Measurements from ENCODE around the gene PRMT9. TPM values are rescaled to one million over a fixed set of nuclear protein-coding genes. Genes with fewer than 3 reads are reported as not detected.
A peak's percentile ranks its signal among the peaks of the same experiment; 100 is the strongest.

Gene PRMT9
- total RNA-seq, 1 experiment from 2014 or later: 6.1 TPM

DNA sequence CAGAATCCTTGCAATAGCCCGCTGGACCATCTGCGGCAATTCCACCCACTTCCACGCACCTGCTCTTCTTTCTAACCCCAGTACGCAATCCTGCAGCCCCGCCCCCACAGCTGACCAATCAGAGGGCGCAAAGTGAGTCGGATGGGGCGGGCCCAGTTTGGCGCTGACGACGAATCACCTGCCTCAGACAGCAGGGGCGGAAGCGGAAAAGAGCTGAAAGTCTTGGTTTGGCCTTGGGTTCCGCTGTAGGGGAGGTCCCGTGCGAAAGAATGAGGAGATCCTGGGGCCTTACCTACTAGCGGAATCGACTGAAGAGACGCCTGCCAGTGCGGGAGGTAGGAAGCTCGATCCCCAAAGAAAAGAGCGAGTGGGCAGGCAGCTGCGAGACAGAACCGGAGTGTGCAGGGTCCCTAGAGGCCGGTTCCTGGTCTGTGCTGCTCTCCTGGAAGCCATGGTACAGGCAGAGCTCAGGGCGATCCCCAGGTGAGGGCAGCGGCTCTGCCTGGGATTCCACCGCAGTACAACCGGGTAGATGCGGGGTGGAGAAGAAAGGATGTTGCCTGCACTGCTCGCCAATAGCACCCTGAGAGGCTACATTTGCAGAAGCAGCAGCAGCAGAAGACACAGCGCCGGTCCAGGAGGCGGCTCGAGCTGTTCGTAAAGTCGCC lies 66.7 kb downstream of the PRMT9 start, which contains the start of gene TMEM184C:
TSS of gene TMEM184C (plus strand) at position 225 of the 668 bp plus-strand sequence. CDS start 560 bp downstream, outside the sequence.
- POLR2A ChIA-PET: interaction anchor here (0.5 to 4.4 kb wide), 37 partner anchors 9 to 1998 kb away, joined by 3 to 51 read pairs (median 4); partner anchors contain the start of genes ARHGAP10, MMAA and PRMT9
- peaks cover 7% of the 10 kb centered on the region for H3K36me3 Mint-ChIP-seq (ENCODE audit: insufficient read depth, unreplicated experiment)
- BruUV-seq (replicated peaks): TSS peak; percentile 70

DNA sequence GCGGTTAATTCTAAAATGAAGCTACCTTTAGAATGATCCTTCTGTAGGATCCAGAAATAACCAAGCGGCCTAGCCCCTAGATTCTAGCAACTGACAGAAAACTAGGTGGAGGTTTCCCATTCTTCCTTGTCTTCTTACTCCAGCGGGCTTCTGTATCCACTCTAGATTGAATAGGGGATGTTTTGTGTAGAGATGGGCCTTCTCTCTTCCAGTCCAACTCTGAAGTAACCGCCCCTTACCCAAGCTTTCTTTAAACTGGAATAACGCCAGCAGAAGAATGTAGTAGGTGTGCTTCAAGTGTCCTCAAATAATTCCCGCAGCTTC lies 67.2 kb downstream of the PRMT9 start:
- POLR2A ChIA-PET: interaction anchor here (0.6 to 4.4 kb wide), 33 partner anchors 8 to 1565 kb away, joined by 3 to 51 read pairs (median 4); partner anchors contain the start of genes ARHGAP10 and PRMT9
- H3K27me3 Mint-ChIP-seq (ENCODE audit: insufficient read depth, unreplicated experiment): no peaks in the 10 kb centered on the region

More for the DNA sequence above, 66.7 kb downstream of the PRMT9 start, which contains the start of gene TMEM184C:
- CTCF ChIA-PET: interaction anchor here (0.5 to 2.7 kb wide), 12 partner anchors 13 to 1729 kb away, joined by 3 to 13 read pairs (median 4); no protein-coding TSS in a partner anchor
- TF ChIP-seq, protein P1, sequence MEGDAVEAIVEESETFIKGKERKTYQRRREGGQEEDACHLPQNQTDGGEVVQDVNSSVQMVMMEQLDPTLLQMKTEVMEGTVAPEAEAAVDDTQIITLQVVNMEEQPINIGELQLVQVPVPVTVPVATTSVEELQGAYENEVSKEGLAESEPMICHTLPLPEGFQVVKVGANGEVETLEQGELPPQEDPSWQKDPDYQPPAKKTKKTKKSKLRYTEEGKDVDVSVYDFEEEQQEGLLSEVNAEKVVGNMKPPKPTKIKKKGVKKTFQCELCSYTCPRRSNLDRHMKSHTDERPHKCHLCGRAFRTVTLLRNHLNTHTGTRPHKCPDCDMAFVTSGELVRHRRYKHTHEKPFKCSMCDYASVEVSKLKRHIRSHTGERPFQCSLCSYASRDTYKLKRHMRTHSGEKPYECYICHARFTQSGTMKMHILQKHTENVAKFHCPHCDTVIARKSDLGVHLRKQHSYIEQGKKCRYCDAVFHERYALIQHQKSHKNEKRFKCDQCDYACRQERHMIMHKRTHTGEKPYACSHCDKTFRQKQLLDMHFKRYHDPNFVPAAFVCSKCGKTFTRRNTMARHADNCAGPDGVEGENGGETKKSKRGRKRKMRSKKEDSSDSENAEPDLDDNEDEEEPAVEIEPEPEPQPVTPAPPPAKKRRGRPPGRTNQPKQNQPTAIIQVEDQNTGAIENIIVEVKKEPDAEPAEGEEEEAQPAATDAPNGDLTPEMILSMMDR (IDR thresholded peaks at IDR 0.05; ENCODE audit: unreplicated experiment): no peak
- H3K27me3 Mint-ChIP-seq (ENCODE audit: insufficient read depth, unreplicated experiment): no peaks in the 10 kb centered on the region
- H3K9me3 Mint-ChIP-seq (ENCODE audit: unreplicated experiment): no peaks in the 10 kb centered on the region
- intact Hi-C loops (cut with micrococcal nuclease): loop anchor here (2.0 kb wide), 1 partner anchor 249 kb away; no protein-coding TSS in a partner anchor
- DNase-seq (ENCODE audit: unreplicated experiment): peak; percentile 98
- H3K4me3 Mint-ChIP-seq (ENCODE audit: unreplicated experiment): peak within 1 kb of the TSS; percentile 82
- peaks cover 18% of the 10 kb centered on the region for H3K4me1 Mint-ChIP-seq (ENCODE audit: insufficient read depth, unreplicated experiment)
- peak within 1 kb of the TSS; percentile 86 for H3K27ac Mint-ChIP-seq (ENCODE audit: low read depth, unreplicated experiment)

DNA sequence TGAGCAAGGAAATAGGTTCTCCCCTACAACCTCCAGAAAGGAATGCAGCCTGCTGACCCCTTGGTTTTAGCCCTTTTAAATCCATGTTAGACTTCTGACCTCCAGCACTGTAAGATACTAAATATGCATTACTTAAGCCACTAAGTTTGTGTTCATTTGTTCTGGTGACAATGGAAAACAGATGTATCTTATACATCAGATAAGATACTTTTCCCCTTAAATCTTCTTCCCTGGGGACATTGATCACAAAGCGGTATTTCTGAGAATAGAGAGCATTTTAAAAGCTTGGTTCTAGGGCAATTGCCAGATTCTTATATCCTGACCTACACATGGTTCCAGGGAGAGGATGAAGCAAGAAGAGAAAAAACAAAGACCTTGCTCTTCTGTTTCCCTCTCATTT lies 73.3 kb downstream of the PRMT9 start:
- ChIA-PET POLR2A (no interaction called here), CTCF (interaction anchor here (0.6 to 1.2 kb wide), 2 partner anchors 13 to 1764 kb away, joined by 3 to 4 read pairs; no protein-coding TSS in a partner anchor)
- TF ChIP-seq, protein P1 (IDR thresholded peaks at IDR 0.05; ENCODE audit: unreplicated experiment): no peak
- BruUV-seq (replicated peaks): no TSS peak
- no peaks in the 10 kb centered on the region for H3K9me3 Mint-ChIP-seq (ENCODE audit: unreplicated experiment)
- H3K27ac Mint-ChIP-seq (ENCODE audit: low read depth, unreplicated experiment): no peak overlapping the region
- H3K27me3 Mint-ChIP-seq (ENCODE audit: insufficient read depth, unreplicated experiment): no peaks in the 10 kb centered on the region
- intact Hi-C loops (cut with micrococcal nuclease): no loop called here
- no peak for DNase-seq (ENCODE audit: unreplicated experiment)
- H3K4me3 Mint-ChIP-seq (ENCODE audit: unreplicated experiment): no peak overlapping the region
- H3K36me3 Mint-ChIP-seq (ENCODE audit: insufficient read depth, unreplicated experiment): no peaks in the 10 kb centered on the region
- H3K4me1 Mint-ChIP-seq (ENCODE audit: insufficient read depth, unreplicated experiment): no peaks in the 10 kb centered on the region

More for the DNA sequence above, 67.2 kb downstream of the PRMT9 start:
- TF ChIP-seq, protein P1 (IDR thresholded peaks at IDR 0.05; ENCODE audit: unreplicated experiment): no peak
- Mint-ChIP-seq H3K4me3 (ENCODE audit: unreplicated experiment) (peak overlapping the region; percentile 82), H3K9me3 (ENCODE audit: unreplicated experiment) (no peaks in the 10 kb centered on the region), H3K36me3 (ENCODE audit: insufficient read depth, unreplicated experiment) (peaks cover 7% of the 10 kb centered on the region), H3K4me1 (ENCODE audit: insufficient read depth, unreplicated experiment) (peaks cover 18% of the 10 kb centered on the region), H3K27ac (ENCODE audit: low read depth, unreplicated experiment) (peak overlapping the region; percentile 86)
- BruUV-seq (replicated peaks): TSS peak; percentile 87
- DNase-seq (ENCODE audit: unreplicated experiment): no peak
- CTCF ChIA-PET: interaction anchor here (0.6 to 2.7 kb wide), 8 partner anchors 13 to 1729 kb away, joined by 3 to 13 read pairs (median 4); no protein-coding TSS in a partner anchor
- intact Hi-C loops (cut with micrococcal nuclease): loop anchor here (2.0 kb wide), 1 partner anchor 250 kb away; no protein-coding TSS in a partner anchor

DNA sequence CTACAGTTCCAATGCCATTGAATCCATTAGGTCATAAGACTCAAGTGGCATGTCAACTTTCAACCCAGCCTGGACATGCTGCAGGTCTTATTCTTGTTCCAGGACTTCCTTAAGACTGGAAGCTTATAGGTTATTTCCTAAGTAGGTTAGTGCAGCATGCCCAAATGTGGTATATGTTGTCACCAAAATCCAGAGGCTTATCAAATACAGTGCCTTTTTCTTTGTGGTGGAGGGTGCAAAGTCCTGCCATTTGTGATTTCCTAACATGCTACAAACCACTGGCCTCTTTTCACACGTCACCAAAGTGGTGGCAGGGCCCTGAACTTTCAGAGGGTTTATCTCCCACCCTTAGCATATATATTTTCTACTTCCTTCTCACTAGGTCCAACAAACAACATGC lies 76.5 kb downstream of the PRMT9 start:
- H3K9me3 Mint-ChIP-seq (ENCODE audit: unreplicated experiment): no peaks in the 10 kb centered on the region
- CTCF ChIA-PET: interaction anchor here (0.7 to 1.7 kb wide), 3 partner anchors 10 to 1796 kb away, joined by 3 to 6 read pairs (median 3); no protein-coding TSS in a partner anchor
- no peak for DNase-seq (ENCODE audit: unreplicated experiment)
- no peak overlapping the region for H3K4me3 Mint-ChIP-seq (ENCODE audit: unreplicated experiment)
- intact Hi-C loops (cut with micrococcal nuclease): no loop called here
- H3K4me1 Mint-ChIP-seq (ENCODE audit: insufficient read depth, unreplicated experiment): no peaks in the 10 kb centered on the region
- POLR2A ChIA-PET: interaction anchor here (2.0 to 2.2 kb wide), 2 partner anchors 10 kb away, joined by 6 to 12 read pairs; partner anchors contain the start of gene TMEM184C
- no peaks in the 10 kb centered on the region for H3K27me3 Mint-ChIP-seq (ENCODE audit: insufficient read depth, unreplicated experiment)
- no peak overlapping the region for H3K27ac Mint-ChIP-seq (ENCODE audit: low read depth, unreplicated experiment)
- TF ChIP-seq, protein P1 (IDR thresholded peaks at IDR 0.05; ENCODE audit: unreplicated experiment): no peak
- no peaks in the 10 kb centered on the region for H3K36me3 Mint-ChIP-seq (ENCODE audit: insufficient read depth, unreplicated experiment)
- no TSS peak for BruUV-seq (replicated peaks)
